HL-60 (cell line): Measurements from ENCODE around the gene L3MBTL4.

Source experiments
- CTCF ChIP-seq: IDR thresholded peaks from one replicate; pipeline ENCODE4 v1.5.1; 2011; ENCODE audit warnings: low read length, control low read depth, inconsistent platforms; ENCODE audit not compliant: insufficient read depth
- GABPA ChIP-seq: IDR thresholded peaks from 2 replicates; pipeline ENCODE4 v1.6.1; 2012; ENCODE audit warnings: low read depth
- POLR2AphosphoS5 ChIP-seq: IDR thresholded peaks from 2 replicates; pipeline ENCODE4 v1.6.1; 2012; ENCODE audit warnings: low read depth
- SPI1 ChIP-seq: IDR thresholded peaks from 2 replicates; pipeline ENCODE4 v1.6.1; 2012; ENCODE audit warnings: low read depth, mild to moderate bottlenecking, borderline replicate concordance
- TF ChIP-seq, protein P1 (sequence below): IDR thresholded peaks from 2 replicates; pipeline ENCODE4 v1.6.1; 2012; ENCODE audit warnings: low read depth; ENCODE audit not compliant: insufficient replicate concordance

DNA sequence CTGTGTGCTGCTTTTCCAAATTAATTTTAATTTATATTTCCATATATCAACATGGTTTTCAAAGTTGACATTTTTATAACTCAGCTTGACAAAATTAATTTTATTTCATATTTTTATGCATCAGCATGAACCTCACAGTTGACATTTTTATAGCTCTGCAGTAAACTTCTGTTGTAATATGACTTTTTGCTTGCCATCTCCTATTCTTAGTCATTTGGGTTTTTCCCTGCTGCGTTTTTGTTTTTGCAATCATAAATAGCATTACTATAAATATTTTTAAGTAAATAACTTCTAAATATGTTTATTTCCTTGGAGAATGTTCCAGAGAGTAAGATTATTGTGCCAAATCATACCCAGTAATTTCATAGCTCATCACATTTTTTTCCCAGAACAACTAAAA lies 21.0 kb upstream of the L3MBTL4 start:
- TF ChIP-seq CTCF (no peak), POLR2AphosphoS5 (no peak), GABPA (no peak), SPI1 (no peak)
- TF ChIP-seq, protein P1, sequence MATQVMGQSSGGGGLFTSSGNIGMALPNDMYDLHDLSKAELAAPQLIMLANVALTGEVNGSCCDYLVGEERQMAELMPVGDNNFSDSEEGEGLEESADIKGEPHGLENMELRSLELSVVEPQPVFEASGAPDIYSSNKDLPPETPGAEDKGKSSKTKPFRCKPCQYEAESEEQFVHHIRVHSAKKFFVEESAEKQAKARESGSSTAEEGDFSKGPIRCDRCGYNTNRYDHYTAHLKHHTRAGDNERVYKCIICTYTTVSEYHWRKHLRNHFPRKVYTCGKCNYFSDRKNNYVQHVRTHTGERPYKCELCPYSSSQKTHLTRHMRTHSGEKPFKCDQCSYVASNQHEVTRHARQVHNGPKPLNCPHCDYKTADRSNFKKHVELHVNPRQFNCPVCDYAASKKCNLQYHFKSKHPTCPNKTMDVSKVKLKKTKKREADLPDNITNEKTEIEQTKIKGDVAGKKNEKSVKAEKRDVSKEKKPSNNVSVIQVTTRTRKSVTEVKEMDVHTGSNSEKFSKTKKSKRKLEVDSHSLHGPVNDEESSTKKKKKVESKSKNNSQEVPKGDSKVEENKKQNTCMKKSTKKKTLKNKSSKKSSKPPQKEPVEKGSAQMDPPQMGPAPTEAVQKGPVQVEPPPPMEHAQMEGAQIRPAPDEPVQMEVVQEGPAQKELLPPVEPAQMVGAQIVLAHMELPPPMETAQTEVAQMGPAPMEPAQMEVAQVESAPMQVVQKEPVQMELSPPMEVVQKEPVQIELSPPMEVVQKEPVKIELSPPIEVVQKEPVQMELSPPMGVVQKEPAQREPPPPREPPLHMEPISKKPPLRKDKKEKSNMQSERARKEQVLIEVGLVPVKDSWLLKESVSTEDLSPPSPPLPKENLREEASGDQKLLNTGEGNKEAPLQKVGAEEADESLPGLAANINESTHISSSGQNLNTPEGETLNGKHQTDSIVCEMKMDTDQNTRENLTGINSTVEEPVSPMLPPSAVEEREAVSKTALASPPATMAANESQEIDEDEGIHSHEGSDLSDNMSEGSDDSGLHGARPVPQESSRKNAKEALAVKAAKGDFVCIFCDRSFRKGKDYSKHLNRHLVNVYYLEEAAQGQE = no peak
